GM18873 (cell line): ENCODE data around the gene SYCN.
"Not testable (repeated sequence)": the region's sequence is repeated elsewhere in the genome, so short reads cannot be mapped to it uniquely, and the experiment has no call there.

Source experiments
- ATAC-seq: cut with Tn5 transposase; IDR thresholded peaks from one replicate; pipeline ENCODE4 v1.9.1; 2021; ENCODE audit warnings: mild to moderate bottlenecking, moderate library complexity, moderate number of reproducible peaks; ENCODE audit not compliant: unreplicated experiment, low FRiP score

Gene SYCN

GRCh38 chr19:39230096-39230764 is 26.2 kb upstream of the SYCN start:
- no peak for ATAC-seq

GRCh38 chr19:39224910-39225309 is 20.8 kb upstream of the SYCN start:
- ATAC-seq: no peak

GRCh38 chr19:39223703-39224279 is 19.7 kb upstream of the SYCN start:
- ATAC-seq: no peak

- not testable (repeated sequence) for ATAC-seq
Observed at GRCh38 chr19:39219108-39219507, 15.0 kb upstream of the SYCN start.

GRCh38 chr19:39218230-39219007 is 14.4 kb upstream of the SYCN start:
- no peak for ATAC-seq

GRCh38 chr19:39217094-39217493 is 13.0 kb upstream of the SYCN start:
- ATAC-seq: no peak

GRCh38 chr19:39215323-39215722 is 11.3 kb upstream of the SYCN start:
- not testable (repeated sequence) for ATAC-seq

- no peak for ATAC-seq
Observed at GRCh38 chr19:39212375-39212742, 8.3 kb upstream of the SYCN start.

GRCh38 chr19:39211731-39212374 is 7.8 kb upstream of the SYCN start:
- no peak for ATAC-seq

- no peak for ATAC-seq
Observed at GRCh38 chr19:39209196-39209595, 5.1 kb upstream of the SYCN start.

GRCh38 chr19:39208175-39208795 is 4.2 kb upstream of the SYCN start:
- no peak for ATAC-seq

- no peak for ATAC-seq
Observed at GRCh38 chr19:39207293-39207836, 3.3 kb upstream of the SYCN start.

- no peak for ATAC-seq
Observed at GRCh38 chr19:39206122-39206521, 2.1 kb upstream of the SYCN start.

- no peak for ATAC-seq
Observed at GRCh38 chr19:39205449-39205764, 1.3 kb upstream of the SYCN start.

- ATAC-seq: no peak
Observed at GRCh38 chr19:39202998-39203355, 1.1 kb downstream of the SYCN start.

- ATAC-seq: no peak
Observed at GRCh38 chr19:39200803-39201115, 3.3 kb downstream of the SYCN start.

GRCh38 chr19:39200066-39200802 is 3.8 kb downstream of the SYCN start:
- ATAC-seq: no peak

GRCh38 chr19:39199025-39199424 is 5.0 kb downstream of the SYCN start:
- ATAC-seq: no peak

- ATAC-seq: no peak
Observed at GRCh38 chr19:39197808-39198207, 6.3 kb downstream of the SYCN start.

GRCh38 chr19:39196860-39197562 is 7.1 kb downstream of the SYCN start, which contains the start of gene NCCRP1:
TSS of gene NCCRP1 (plus strand) at chr19:39196964. CDS start at chr19:39196983, 19 bp downstream.
- no peak for ATAC-seq
